Measurements from ENCODE around the gene PAEP.

Gene PAEP

GRCh38 chr9:135562235-135562745, 734 bp downstream of the PAEP start:
- DNase-seq (ENCODE audit: insufficient read length, low spot score) (no peak), FAIRE-seq (no peak)
- no peak for TF ChIP-seq CTCF (IDR thresholded peaks at IDR 0.05; ENCODE audit: insufficient read depth, missing control alignments)

- DNase-seq (ENCODE audit: insufficient read length, low spot score) = no peak
- TF ChIP-seq CTCF (IDR thresholded peaks at IDR 0.05; ENCODE audit: insufficient read depth, missing control alignments) = no peak
- no peak for FAIRE-seq
These were observed 1.5 kb downstream of the PAEP start for GRCh38 chr9:135563039-135563476.

GRCh38 chr9:135563858-135564257, 2.3 kb downstream of the PAEP start:
- FAIRE-seq = no peak
- TF ChIP-seq CTCF (IDR thresholded peaks at IDR 0.05; ENCODE audit: insufficient read depth, missing control alignments) = no peak
- no peak for DNase-seq (ENCODE audit: insufficient read length, low spot score)

- FAIRE-seq (no peak), DNase-seq (ENCODE audit: insufficient read length, low spot score) (no peak)
- no peak for TF ChIP-seq CTCF (IDR thresholded peaks at IDR 0.05; ENCODE audit: insufficient read depth, missing control alignments)
These were observed 3.6 kb downstream of the PAEP start for GRCh38 chr9:135565141-135565628.

- FAIRE-seq (no peak), DNase-seq (ENCODE audit: insufficient read length, low spot score) (no peak)
- TF ChIP-seq CTCF (IDR thresholded peaks at IDR 0.05; ENCODE audit: insufficient read depth, missing control alignments) = no peak
These were observed 4.1 kb downstream of the PAEP start for GRCh38 chr9:135565636-135566035.

GRCh38 chr9:135566552-135566951, 5.0 kb downstream of the PAEP start:
- DNase-seq (ENCODE audit: insufficient read length, low spot score) = no peak
- no peak for FAIRE-seq
- no peak for TF ChIP-seq CTCF (IDR thresholded peaks at IDR 0.05; ENCODE audit: insufficient read depth, missing control alignments)

GRCh38 chr9:135567311-135567710, 5.8 kb downstream of the PAEP start:
- TF ChIP-seq CTCF (IDR thresholded peaks at IDR 0.05; ENCODE audit: insufficient read depth, missing control alignments) = no peak
- no peak for FAIRE-seq
- no peak for DNase-seq (ENCODE audit: insufficient read length, low spot score)
